ENCODE results near the gene CYP1B1.

- TF ChIP-seq CTCF (IDR thresholded peaks at IDR 0.05) (no peak), POLR2A (IDR thresholded peaks at IDR 0.05) (no peak)
Measured at GRCh38 chr2:38032946-38033345, 43.0 kb downstream of the CYP1B1 start.

Measured in uterus (tissue), 2 donors.